ENCODE results near the gene EXOSC5. TPM values are rescaled to one million over a fixed set of nuclear protein-coding genes. Genes with fewer than 3 reads are reported as not detected.
A peak's percentile ranks its signal among the peaks of the same experiment; 100 is the strongest.
"Not testable (repeated sequence)": the region's sequence is repeated elsewhere in the genome, so short reads cannot be mapped to it uniquely, and the experiment has no call there.

Gene EXOSC5
- total RNA-seq, 1 donor from 2014 or later: 17.4 TPM

GRCh38 chr19:41356984-41357739, 40.0 kb downstream of the EXOSC5 start:
- intact Hi-C loops (cut with DNase I): loop anchor here (5.0 kb wide), 1 partner anchor 35 kb away; no protein-coding TSS in a partner anchor
- DNase-seq (no peak), ATAC-seq (ENCODE audit: poor library complexity) (no peak)

GRCh38 chr19:41355802-41356201, 41.4 kb downstream of the EXOSC5 start:
- intact Hi-C loops (cut with DNase I): loop anchor here (5.0 kb wide), 1 partner anchor 34 kb away; no protein-coding TSS in a partner anchor
- no peak for DNase-seq
- no peak for ATAC-seq (ENCODE audit: poor library complexity)

DNA sequence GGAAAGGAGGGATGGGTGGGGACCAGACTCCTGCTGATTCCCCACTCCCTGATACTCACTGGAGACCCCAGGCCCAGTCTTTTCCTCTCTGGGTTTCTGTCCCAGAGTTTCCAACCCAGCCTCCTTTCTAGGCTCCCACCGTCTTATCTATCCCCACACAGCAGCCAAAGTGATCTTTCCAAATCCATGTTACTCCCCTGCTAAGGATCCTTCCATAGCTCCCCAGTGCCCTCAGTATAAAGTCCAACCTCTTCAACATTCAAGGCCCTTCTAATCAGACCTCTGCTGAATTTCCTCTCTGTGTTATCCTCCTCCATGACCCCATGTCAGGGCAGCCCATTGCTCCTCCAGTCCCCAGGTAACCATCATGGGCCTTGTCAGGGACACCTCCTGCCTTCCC, 42.1 kb downstream of the EXOSC5 start:
- intact Hi-C loops (cut with DNase I): loop anchor here (5.0 kb wide), 1 partner anchor 33 kb away; no protein-coding TSS in a partner anchor
- ATAC-seq (ENCODE audit: poor library complexity) (no peak), DNase-seq (no peak)

DNA sequence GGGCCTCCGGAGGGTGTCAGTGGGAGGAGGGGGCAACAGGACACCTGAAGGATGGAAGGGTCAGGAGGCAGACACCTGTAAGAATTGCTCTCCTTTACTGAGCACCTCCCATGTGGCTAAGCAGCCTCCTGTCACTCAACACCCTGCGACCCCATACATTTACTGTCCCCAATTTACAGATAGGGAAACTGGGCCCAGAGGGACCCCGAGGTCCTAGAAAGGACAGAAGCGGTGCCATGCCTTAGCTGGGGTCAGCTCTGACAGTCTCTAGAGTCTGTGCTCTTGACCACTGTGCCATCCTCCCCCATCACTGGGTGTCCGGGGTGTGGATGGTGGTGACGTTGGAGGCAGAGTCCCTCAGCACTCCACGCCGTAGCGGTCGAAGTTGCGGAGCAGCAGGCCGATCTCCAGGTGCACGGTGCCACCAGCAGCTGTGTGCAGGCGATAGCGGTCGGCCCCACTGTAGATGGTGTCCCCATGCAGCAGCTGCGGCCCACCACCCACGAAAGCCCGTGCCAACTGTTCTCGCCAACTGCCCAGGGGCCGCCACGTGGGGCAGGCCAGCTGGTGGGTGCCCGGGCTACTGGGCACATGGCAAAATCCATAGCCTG, 42.7 kb downstream of the EXOSC5 start:
- DNase-seq (peak; percentile 55), ATAC-seq (ENCODE audit: poor library complexity) (no peak)
- intact Hi-C loops (cut with DNase I): loop anchor here (5.0 kb wide), 1 partner anchor 42 kb away; the partner anchor contains the start of gene CCDC97

DNA sequence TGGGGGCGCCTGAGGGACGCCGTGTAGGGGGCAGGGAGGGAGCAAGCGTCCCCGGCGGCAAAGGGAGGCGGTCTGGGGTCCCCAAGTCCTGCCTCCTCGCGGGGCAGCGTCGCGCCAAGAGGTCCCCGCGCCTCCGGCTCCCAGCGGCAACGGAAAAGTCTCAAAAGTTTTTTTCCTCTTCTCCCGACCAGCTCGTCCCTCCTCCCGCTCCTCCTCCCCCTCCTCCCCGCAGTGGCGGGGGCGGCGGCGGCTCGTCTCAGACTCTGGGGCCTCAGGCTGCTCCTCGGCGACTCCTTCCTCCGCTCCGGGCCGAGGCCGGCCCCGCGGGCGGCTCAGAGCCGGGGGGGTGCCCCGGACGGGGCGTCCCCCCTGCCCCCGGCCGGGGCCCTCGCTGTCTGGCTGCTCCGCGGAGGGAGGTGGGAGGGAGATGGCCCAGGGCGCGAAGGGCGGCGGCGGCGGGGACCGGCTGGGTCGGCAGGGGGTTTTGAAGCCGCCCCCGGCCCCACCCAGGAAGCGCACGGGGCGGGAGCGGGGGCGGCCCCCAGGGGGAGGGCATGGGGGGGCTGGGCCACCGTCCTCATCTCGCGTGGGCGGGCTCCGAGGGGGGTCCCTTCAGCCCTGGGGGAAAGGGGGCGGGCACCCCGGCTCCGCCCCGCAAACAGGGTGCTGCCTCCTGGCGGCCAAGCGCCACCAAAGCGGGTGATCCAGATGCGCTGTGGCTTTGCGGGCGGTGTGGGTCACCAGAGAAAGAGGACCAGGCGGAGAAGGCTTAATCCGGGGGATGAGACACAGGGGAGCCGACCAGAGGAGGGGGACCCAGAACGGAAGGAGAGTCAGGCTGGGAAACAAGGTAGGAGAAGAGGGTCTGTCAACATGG, 43.5 kb downstream of the EXOSC5 start, which contains the start of gene TGFB1:
Gene TGFB1 (minus strand): TSS at position 457 of the 877 bp plus-strand sequence. CDS start 878 bp downstream, outside the sequence.
- ATAC-seq (ENCODE audit: poor library complexity) (peak; percentile 77), DNase-seq (peak; percentile 94)
- intact Hi-C loops (cut with DNase I): loop anchor here (5.0 kb wide), 1 partner anchor 41 kb away; the partner anchor contains the start of gene CCDC97

DNA sequence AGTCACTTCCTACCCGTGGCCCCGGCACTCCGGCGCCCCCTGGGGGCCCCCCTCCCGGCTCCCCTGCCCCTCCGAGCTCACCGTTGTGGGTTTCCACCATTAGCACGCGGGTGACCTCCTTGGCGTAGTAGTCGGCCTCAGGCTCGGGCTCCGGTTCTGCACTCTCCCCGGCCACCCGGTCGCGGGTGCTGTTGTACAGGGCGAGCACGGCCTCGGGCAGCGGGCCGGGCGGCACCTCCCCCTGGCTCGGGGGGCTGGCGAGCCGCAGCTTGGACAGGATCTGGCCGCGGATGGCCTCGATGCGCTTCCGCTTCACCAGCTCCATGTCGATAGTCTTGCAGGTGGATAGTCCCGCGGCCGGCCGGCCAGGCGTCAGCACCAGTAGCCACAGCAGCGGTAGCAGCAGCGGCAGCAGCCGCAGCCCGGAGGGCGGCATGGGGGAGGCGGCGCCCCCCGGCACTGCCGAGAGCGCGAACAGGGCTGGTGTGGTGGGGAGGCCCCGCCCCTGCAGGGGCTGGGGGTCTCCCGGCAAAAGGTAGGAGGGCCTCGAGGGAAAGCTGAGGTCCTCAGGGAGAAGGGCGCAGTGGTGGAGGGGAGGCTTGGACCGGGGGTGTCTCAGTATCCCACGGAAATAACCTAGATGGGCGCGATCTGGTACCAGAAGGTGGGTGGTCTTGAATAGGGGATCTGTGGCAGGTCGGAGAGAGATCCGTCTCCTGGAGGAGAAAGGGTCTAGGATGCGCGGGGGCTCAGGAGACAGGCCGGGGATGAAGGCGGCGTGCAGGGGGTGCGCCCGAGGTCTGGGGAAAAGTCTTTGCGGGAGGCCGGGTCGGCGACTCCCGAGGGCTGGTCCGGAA, 44.3 kb downstream of the EXOSC5 start:
- DNase-seq (peak; percentile 85), ATAC-seq (ENCODE audit: poor library complexity) (peak; percentile 37)
- intact Hi-C loops (cut with DNase I): loop anchor here (5.0 kb wide), 1 partner anchor 41 kb away; the partner anchor contains the start of gene CCDC97

GRCh38 chr19:41352279-41352608, 44.9 kb downstream of the EXOSC5 start:
- intact Hi-C loops (cut with DNase I): loop anchor here (5.0 kb wide), 1 partner anchor 40 kb away; the partner anchor contains the start of gene CCDC97
- DNase-seq (no peak), ATAC-seq (ENCODE audit: poor library complexity) (no peak)

DNA sequence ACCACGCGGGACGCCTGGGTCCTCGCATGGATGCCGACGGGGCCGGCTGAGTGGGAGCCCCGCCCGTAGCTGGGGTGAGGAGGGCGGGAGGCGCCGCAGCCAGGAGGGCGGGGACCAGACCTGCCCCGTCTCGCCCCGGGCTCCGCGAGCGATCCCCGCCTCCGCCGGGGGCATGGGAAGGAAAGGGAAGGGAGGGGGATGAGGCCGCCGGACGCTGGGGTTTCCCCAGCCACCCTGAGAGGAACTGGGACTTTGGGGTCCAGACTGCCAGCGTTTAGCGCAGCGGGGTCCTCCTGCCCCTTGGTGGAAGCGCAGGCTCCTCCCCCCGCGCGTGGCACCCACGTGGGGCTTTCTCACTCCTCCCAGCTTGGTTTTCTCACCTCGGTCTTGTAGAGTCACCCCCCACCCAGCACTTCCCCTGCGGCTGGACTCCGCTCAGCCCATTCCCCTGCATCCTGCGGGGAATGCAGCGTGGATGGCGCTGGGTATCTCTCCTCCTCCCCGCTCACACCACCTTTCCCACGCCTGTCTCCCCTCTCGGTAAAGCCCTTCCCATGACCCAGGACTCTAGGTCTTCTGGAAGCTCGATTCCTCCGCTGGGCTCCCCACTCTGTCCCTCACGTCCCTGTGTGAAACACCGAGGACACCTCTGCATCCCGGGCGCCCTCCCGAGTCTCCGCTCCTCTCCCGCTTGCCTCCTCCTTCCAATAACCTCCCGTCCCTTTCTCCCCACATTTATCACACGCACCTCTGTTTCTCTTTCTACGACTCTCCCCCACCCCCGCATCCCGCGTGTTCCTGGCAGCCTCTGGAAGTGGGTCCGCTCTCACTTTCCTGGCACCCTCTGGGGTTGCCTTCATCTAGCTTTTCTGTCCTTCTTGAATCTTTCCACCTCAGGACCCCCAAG, 45.6 kb downstream of the EXOSC5 start:
- intact Hi-C loops (cut with DNase I): loop anchor here (5.0 kb wide), 1 partner anchor 39 kb away; the partner anchor contains the start of gene CCDC97
- DNase-seq: peak; percentile 84
- ATAC-seq (ENCODE audit: poor library complexity): peak; percentile 64

GRCh38 chr19:41350735-41351338, 46.3 kb downstream of the EXOSC5 start:
- intact Hi-C loops (cut with DNase I): loop anchor here (5.0 kb wide), 1 partner anchor 39 kb away; the partner anchor contains the start of gene CCDC97
- ATAC-seq (ENCODE audit: poor library complexity): no peak
- no peak for DNase-seq

- ATAC-seq (ENCODE audit: poor library complexity); DNase-seq; intact Hi-C loops (cut with DNase I): not testable (repeated sequence)
Measured at GRCh38 chr19:41346916-41347315, 50.2 kb downstream of the EXOSC5 start.

- ATAC-seq (ENCODE audit: poor library complexity) (no peak), DNase-seq (no peak)
- intact Hi-C loops (cut with DNase I): no loop called here
Measured at GRCh38 chr19:41344162-41344561, 53.0 kb downstream of the EXOSC5 start.

DNA sequence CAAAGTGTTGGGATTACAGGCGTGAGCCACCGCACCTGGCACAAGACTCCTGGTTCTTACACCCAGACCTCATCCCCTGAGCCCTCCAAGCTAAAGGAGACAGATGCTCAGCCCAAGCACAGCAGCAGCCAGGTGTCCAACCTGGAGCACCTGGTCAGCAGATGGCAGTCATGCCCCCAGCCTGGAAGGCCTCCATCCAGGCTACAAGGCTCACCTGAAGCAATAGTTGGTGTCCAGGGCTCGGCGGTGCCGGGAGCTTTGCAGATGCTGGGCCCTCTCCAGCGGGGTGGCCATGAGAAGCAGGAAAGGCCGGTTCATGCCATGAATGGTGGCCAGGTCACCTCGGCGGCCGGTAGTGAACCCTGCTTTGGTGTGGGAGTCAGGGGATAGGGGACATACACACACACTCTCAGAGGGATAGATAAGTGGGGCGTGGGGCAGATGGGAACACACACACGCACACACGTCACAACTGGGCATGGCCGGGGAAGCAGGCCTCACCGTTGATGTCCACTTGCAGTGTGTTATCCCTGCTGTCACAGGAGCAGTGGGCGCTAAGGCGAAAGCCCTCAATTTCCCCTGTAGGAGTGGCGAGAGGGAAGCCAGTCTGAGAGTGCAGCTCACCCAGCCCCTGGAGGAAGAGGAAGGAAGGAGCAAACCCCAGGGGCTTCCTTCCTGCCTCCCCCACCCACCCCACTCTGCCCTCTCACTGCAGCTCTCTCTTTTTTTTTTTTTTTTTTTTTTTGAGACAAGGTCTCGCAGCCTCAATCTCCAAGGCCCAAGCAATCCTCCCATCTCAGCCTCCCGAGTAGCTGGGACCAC, 55.3 kb downstream of the EXOSC5 start:
- ATAC-seq (ENCODE audit: poor library complexity): peak; percentile 51
- intact Hi-C loops (cut with DNase I): no loop called here
- DNase-seq: peak; percentile 31

DNA sequence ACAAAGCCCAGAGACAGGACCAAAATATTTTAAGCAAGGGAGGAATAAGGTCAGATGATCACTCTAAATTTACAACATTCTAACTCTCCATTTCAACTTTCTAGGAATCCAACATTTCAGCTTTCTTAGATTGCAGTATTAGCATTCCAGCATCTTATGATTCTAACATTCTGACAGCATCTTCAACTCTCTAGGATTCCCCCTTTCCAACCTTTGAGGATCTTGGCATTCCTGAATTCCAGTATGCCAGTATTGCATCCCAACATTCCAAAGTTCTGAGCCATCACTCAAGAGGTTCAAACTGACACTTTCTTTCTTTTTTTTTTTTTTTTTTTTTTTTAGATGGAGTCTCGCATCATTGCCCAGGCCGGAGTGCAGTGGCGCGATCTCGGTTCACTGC, 57.2 kb downstream of the EXOSC5 start:
- intact Hi-C loops (cut with DNase I): no loop called here
- DNase-seq (no peak), ATAC-seq (ENCODE audit: poor library complexity) (no peak)
